Left ventricle myocardium inferior (tissue), 1 donor: ENCODE measurements around the gene CAV3. TPM values are rescaled to one million over a fixed set of nuclear protein-coding genes. Genes with fewer than 3 reads are reported as not detected.
"Not testable (repeated sequence)": the region's sequence is repeated elsewhere in the genome, so short reads cannot be mapped to it uniquely, and the experiment has no call there.

Source experiments
- DNase-seq: peaks from one replicate; pipeline ENCODE4 v3.0.0-alpha.2; 2020
- H3K27ac ChIP-seq: fragments of 200-600 bp; replicated peaks from 2 replicates; pipeline ENCODE4 v1.8.0; 2021
- H3K27me3 ChIP-seq: fragments of 200-600 bp; 2 replicates; pipeline ENCODE4 v1.8.0; 2021; ENCODE audit warnings: low read depth
- H3K36me3 ChIP-seq: fragments of 200-600 bp; 2 replicates; pipeline ENCODE4 v1.8.0; 2021
- H3K4me1 ChIP-seq: fragments of 200-600 bp; 2 replicates; pipeline ENCODE4 v1.8.0; 2021
- H3K4me3 ChIP-seq: fragments of 200-600 bp; 2 replicates; pipeline ENCODE4 v1.8.0; 2021; ENCODE audit warnings: mild to moderate bottlenecking, moderate library complexity
- H3K9me3 ChIP-seq: fragments of 200-600 bp; replicated peaks from 2 replicates; pipeline ENCODE4 v1.8.0; 2021
- CTCF ChIP-seq: fragments of 200-600 bp; IDR thresholded peaks from 2 replicates; pipeline ENCODE4 v1.8.0; 2021; ENCODE audit warnings: antibody characterized with exemption, mild to moderate bottlenecking, borderline replicate concordance
- intact Hi-C: fragments of 100-400 bp; cut with micrococcal nuclease; formaldehyde crosslinking; loops from one replicate; pipeline ENCODE4 v1.11.0; 2022
- long read RNA-seq: library from polyadenylated mRNA; unstranded; transcript quantifications from one replicate; pipeline ENCODE4 v2.0.0, GENCODE V29; 2021
- total RNA-seq: library from RNA; stranded (reverse); fragmentation: NEBNext Ultra II Directional; extraction: Animal tissue kit (Norgen Biotek cat#: 25700); gene quantifications from one replicate; pipeline ENCODE4 v1.2.1, GENCODE V29; 2021
- donor health status: DM: no; HTN: yes; CAD: no; lungs with severe emphysema.

CAV3 gene
- total RNA-seq, result 31.6 TPM
- long read RNA-seq, transcript CAV3-201 (2 exons, 1,431 nt), result major isoform, 46 of 48 reads
- long read RNA-seq, partial matches to known transcripts, result 0 of 48 reads
- long read RNA-seq, other reads (novel, unspliced or antisense), result 2 of 48 reads

DNA sequence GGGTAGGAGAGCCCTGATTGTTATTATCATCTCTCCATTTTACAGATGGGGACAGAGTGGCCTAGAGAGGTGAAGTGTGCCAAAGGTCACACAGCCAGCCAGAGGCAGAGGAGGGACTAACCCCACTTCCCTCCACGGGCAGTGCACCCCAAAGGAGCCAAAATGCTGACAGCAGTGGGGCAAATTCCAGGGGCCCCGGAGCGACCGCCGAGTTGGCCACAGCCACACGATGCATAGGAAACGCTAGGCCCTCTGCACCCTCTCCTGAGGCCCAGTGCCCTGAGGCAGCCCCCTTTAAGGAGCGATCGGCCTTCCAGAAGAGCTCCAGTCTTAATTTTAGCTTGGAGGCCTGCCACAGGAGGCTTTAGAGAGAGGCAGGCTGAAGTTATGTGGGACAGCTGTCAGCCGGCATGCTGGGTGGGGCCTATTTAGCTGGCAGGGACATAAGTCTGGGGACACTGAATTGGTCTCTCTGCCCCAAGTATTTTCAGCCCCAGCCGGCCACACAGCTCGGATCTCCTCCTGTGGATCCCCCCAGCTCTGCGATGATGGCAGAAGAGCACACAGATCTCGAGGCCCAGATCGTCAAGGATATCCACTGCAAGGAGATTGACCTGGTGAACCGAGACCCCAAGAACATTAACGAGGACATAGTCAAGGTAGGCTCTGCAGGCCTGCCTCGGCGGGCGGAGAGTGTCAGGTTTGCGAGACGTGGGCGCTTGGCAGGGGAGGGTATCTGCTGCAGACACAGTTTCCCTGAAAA, at the start of gene CAV3:
Gene CAV3, plus strand, starts transcription at position 471 of the 763 bp plus-strand sequence. Its CDS starts 75 bp downstream, at position 546.
- H3K4me3 ChIP-seq, result peak within 1 kb of the TSS; percentile 67
- no peak for TF ChIP-seq CTCF
- no peaks in the 10 kb centered on the region for H3K36me3 ChIP-seq
- peak within 1 kb of the TSS; percentile 85 for H3K27ac ChIP-seq
- H3K27me3 ChIP-seq, result no peaks in the 10 kb centered on the region
- H3K4me1 ChIP-seq, result peaks cover 25% of the 10 kb centered on the region
- intact Hi-C loops, result no loop called here
- DNase-seq, result peak; percentile 55
- no peaks in the 10 kb centered on the region for H3K9me3 ChIP-seq

DNA sequence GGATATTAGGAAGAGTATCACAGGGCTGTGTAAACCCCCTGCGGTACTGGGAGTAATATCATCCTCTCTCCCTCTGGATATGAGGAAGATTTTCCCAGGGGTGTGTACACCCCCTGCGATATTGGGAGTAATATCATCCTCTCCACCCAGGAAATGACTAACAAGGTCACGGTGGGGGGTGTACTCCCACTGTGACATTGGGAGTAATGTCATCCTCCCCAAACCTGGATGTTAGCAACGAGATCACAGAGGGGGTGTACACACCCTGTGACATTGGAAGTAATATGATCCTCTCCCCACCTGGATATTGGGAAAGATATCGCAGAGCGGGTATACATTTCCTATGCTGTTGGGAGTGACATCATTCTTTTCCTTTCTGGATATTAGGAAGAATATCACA, 48.6 kb upstream of the CAV3 start:
- H3K4me3 ChIP-seq, intact Hi-C loops, H3K36me3 ChIP-seq, H3K27me3 ChIP-seq, DNase-seq, H3K27ac ChIP-seq, H3K4me1 ChIP-seq, H3K9me3 ChIP-seq: not testable (repeated sequence)

- H3K4me1 ChIP-seq, H3K36me3 ChIP-seq, DNase-seq, H3K9me3 ChIP-seq, H3K4me3 ChIP-seq, H3K27ac ChIP-seq, H3K27me3 ChIP-seq, intact Hi-C loops: not testable (repeated sequence)
Observed at GRCh38 chr3:8691295-8691694, 42.3 kb upstream of the CAV3 start.

DNA sequence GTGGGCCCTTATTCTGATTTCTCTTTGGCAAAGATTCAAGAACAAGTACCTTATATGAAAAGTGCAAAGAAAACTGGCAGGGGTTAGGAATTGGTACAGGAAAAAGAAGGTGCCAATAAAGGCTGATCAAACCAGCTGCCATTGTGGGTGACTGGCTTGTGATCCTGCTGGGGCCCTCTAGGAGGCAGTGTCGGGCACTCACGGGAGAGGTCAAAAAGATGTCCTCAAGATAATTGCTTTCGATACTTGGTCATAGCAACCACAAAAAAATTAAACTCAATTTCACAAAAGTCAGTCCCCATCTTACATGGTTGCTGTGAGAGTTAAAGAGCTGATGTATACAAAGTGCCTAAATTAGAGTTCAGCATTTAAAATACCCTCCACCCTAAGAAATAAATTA, 31.0 kb upstream of the CAV3 start:
- intact Hi-C loops, result no loop called here
- no peak for TF ChIP-seq CTCF
- H3K4me1 ChIP-seq, result no peaks in the 10 kb centered on the region
- H3K9me3 ChIP-seq, result peaks cover 33% of the 10 kb centered on the region
- no peak overlapping the region for H3K27ac ChIP-seq
- H3K27me3 ChIP-seq, result no peaks in the 10 kb centered on the region
- H3K4me3 ChIP-seq, result no peak overlapping the region
- no peak for DNase-seq
- no peaks in the 10 kb centered on the region for H3K36me3 ChIP-seq

DNA sequence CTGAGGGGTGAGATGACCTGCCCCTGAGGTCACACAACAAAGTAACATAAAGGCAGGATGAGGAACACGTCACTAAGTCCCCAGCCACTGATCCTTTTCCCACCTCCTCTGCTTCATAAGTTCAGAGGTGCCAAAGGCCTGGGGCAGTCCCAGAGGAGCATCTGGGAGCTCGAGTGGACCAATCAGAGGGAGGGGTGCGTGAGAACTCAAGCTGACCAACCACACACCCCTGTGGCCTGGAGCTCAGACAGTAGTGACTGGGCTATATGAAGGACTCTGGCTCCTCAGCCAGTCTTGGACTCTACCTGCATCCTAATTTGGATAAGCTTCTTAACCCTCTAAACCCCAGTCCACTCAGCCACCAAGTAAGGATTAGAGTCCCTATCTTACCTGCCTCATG, 28.0 kb upstream of the CAV3 start:
- Histone ChIP-seq H3K4me1 (no peaks in the 10 kb centered on the region), H3K27ac (no peak overlapping the region), H3K36me3 (no peaks in the 10 kb centered on the region), H3K27me3 (no peaks in the 10 kb centered on the region), H3K9me3 (peaks cover 18% of the 10 kb centered on the region), H3K4me3 (no peak overlapping the region)
- no peak for TF ChIP-seq CTCF
- intact Hi-C loops, result no loop called here
- DNase-seq, result no peak

GRCh38 chr3:8709287-8709686, 24.3 kb upstream of the CAV3 start:
- TF ChIP-seq CTCF, result no peak
- peaks cover 18% of the 10 kb centered on the region for H3K9me3 ChIP-seq
- H3K36me3 ChIP-seq, result no peaks in the 10 kb centered on the region
- H3K4me3 ChIP-seq, result no peak overlapping the region
- peaks cover 8% of the 10 kb centered on the region for H3K4me1 ChIP-seq
- DNase-seq, result no peak
- no peak overlapping the region for H3K27ac ChIP-seq
- intact Hi-C loops, result no loop called here
- no peaks in the 10 kb centered on the region for H3K27me3 ChIP-seq
